OCI-LY1 (cell line): ENCODE results near the gene SNRK.

Experiments used
- CTCF ChIP-seq: fragments of 200-600 bp; sonication (generic), shearing (Covaris generic); IDR thresholded peaks from 2 replicates; pipeline ENCODE4 v1.5.1; 2017; ENCODE audit warnings: mild to moderate bottlenecking, antibody characterized with exemption, low read length, moderate library complexity, mixed read lengths
- EZH2 ChIP-seq: fragments of 200-600 bp; sonication (generic), shearing (Covaris generic); IDR thresholded peaks from 2 replicates; pipeline ENCODE4 v1.8.0; 2017; ENCODE audit warnings: borderline replicate concordance, mixed run types, mild to moderate bottlenecking, antibody characterized with exemption, low read length, moderate library complexity, mixed read lengths

GRCh38 chr3:43286841-43287499 lies 630 bp downstream of the SNRK start:
- TF ChIP-seq CTCF (no peak), EZH2 (no peak)
